IMR-90 (cell line): ENCODE results near the gene TSC22D4. TPM values are rescaled to one million over a fixed set of nuclear protein-coding genes. Genes with fewer than 3 reads are reported as not detected.

Experiments used
- ATAC-seq: fragments of 200-7000 bp; cut with Tn5 transposase; 2 replicates; pipeline ENCODE4 v1.9.1; 2020; ENCODE audit warnings: low read depth, mild to moderate bottlenecking, moderate library complexity
- BruUV-seq: library from RNA; stranded (reverse); fragments of 400-500 nt; replicated peaks from 2 replicates; lab custom pipeline; 2021; lab: Mats Ljungman, UMichigan
- CTCF ChIA-PET: fragments of 300-600 bp; formaldehyde crosslinking; extraction: SDS; loops from one replicate; lab custom pipeline; 2021; ENCODE audit warnings: antibody characterized with exemption; lab: Yijun Ruan, JAX
- POLR2A ChIA-PET: fragments of 300-600 bp; sonication (Branson Sonifier 250); formaldehyde crosslinking; loops from one replicate; lab custom pipeline; 2022; ENCODE audit warnings: antibody characterized with exemption; ENCODE audit not compliant: unreplicated experiment; lab: Charles Lee
- DNase-seq: peaks from one replicate; pipeline ENCODE4 v3.0.0; 2013
- H2AFZ ChIP-seq: replicated peaks from 2 replicates; pipeline ENCODE3; 2013; ENCODE audit warnings: low read length, mild to moderate bottlenecking; ENCODE audit not compliant: poor library complexity
- H2AK5ac ChIP-seq: 2 replicates; pipeline ENCODE4 v1.6.1; 2013; ENCODE audit warnings: low read depth, low read length, inconsistent platforms
- H2AK9ac ChIP-seq: replicated peaks from 2 replicates; pipeline ENCODE3; 2013; ENCODE audit warnings: mild to moderate bottlenecking, low read depth, low read length, moderate library complexity; ENCODE audit not compliant: poor library complexity
- H2BK120ac ChIP-seq: 2 replicates; pipeline ENCODE4 v1.6.1; 2013; ENCODE audit warnings: low read depth, low read length, inconsistent platforms
- H2BK15ac ChIP-seq: 3 replicates; pipeline ENCODE4 v1.6.1; 2013; ENCODE audit warnings: low read depth, low read length, inconsistent platforms
- H2BK20ac ChIP-seq: 2 replicates; pipeline ENCODE4 v1.6.1; 2013; ENCODE audit warnings: low read depth, mild to moderate bottlenecking, inconsistent platforms, low read length, moderate library complexity
- H2BK5ac ChIP-seq: 2 replicates; pipeline ENCODE4 v1.6.1; 2013; ENCODE audit warnings: mild to moderate bottlenecking, low read depth, low read length, inconsistent platforms; ENCODE audit not compliant: poor library complexity, severe bottlenecking
- H3K14ac ChIP-seq: replicated peaks from 2 replicates; pipeline ENCODE4 v1.6.1; 2013; ENCODE audit warnings: low read depth, low read length, inconsistent platforms
- H3K18ac ChIP-seq: 2 replicates; pipeline ENCODE4 v1.6.1; 2013; ENCODE audit warnings: low read depth, low read length, control low read depth
- H3K23ac ChIP-seq: 2 replicates; pipeline ENCODE4 v1.6.1; 2013; ENCODE audit warnings: low read depth, low read length, inconsistent platforms
- H3K27ac ChIP-seq: 2 replicates; pipeline ENCODE4 v1.5.1; 2013; ENCODE audit warnings: mild to moderate bottlenecking, control low read depth, low read length; ENCODE audit not compliant: insufficient read depth
- H3K27me3 ChIP-seq: 2 replicates; pipeline ENCODE4 v1.6.1; 2013; ENCODE audit warnings: low read length; ENCODE audit not compliant: control insufficient read depth, insufficient read depth
- H3K36me3 ChIP-seq: 2 replicates; pipeline ENCODE4 v1.6.1; 2013; ENCODE audit warnings: low read length, mixed read lengths; ENCODE audit not compliant: control insufficient read depth, insufficient read depth
- H3K4ac ChIP-seq: 2 replicates; pipeline ENCODE4 v1.6.1; 2013; ENCODE audit warnings: low read depth, low read length, inconsistent platforms
- H3K4me1 ChIP-seq: 2 replicates; pipeline ENCODE4 v1.6.1; 2013; ENCODE audit warnings: low read length, mixed read lengths; ENCODE audit not compliant: control insufficient read depth, insufficient read depth
- H3K4me2 ChIP-seq: 2 replicates; pipeline ENCODE4 v1.6.1; 2013; ENCODE audit warnings: low read depth, mild to moderate bottlenecking, control low read depth, low read length, moderate library complexity
- H3K4me3 ChIP-seq: 2 replicates; pipeline ENCODE4 v1.5.1; 2013; ENCODE audit warnings: low read depth, mild to moderate bottlenecking, control low read depth, low read length, moderate library complexity; ENCODE audit not compliant: insufficient read depth
- H3K56ac ChIP-seq: 2 replicates; pipeline ENCODE4 v1.6.1; 2013; ENCODE audit warnings: low read length, inconsistent platforms; ENCODE audit not compliant: insufficient read depth; ENCODE audit errors: extremely low read depth
- H3K79me1 ChIP-seq, 2 experiments: 2 replicates each; pipeline ENCODE4 v1.6.1; 2013; ENCODE audit warnings: low read length in 2 of 2, inconsistent platforms in 1 of 2, low read depth in 1 of 2
- H3K9ac ChIP-seq: 2 replicates; pipeline ENCODE4 v1.6.1; 2013; ENCODE audit warnings: low read depth, low read length, control low read depth
- H3K9me1 ChIP-seq: 2 replicates; pipeline ENCODE4 v1.6.1; 2013; ENCODE audit warnings: low read length, inconsistent platforms; ENCODE audit not compliant: insufficient read depth
- H3K9me3 ChIP-seq: 2 replicates; pipeline ENCODE4 v1.6.1; 2013; ENCODE audit warnings: low read length; ENCODE audit not compliant: control insufficient read depth, insufficient read depth
- H4K20me1 ChIP-seq: 2 replicates; pipeline ENCODE4 v1.6.1; 2013; ENCODE audit warnings: low read length, inconsistent platforms; ENCODE audit not compliant: insufficient read depth
- H4K5ac ChIP-seq: 2 replicates; pipeline ENCODE4 v1.6.1; 2013; ENCODE audit warnings: mild to moderate bottlenecking, low read depth, low read length, control low read depth
- H4K8ac ChIP-seq, 2 experiments: 2 replicates each; pipeline ENCODE4 v1.6.1; 2013; ENCODE audit warnings: low read depth in 2 of 2, low read length in 2 of 2, control low read depth in 1 of 2, inconsistent platforms in 1 of 2
- H4K91ac ChIP-seq: 2 replicates; pipeline ENCODE4 v1.6.1; 2013; ENCODE audit warnings: low read depth, low read length, inconsistent platforms; ENCODE audit not compliant: insufficient read depth
- BHLHE40 ChIP-seq: fragments of 150-350 bp; IDR thresholded peaks from 2 replicates; pipeline ENCODE4 v1.6.1; 2016; ENCODE audit warnings: mild to moderate bottlenecking, low read depth, low read length
- CEBPB ChIP-seq: IDR thresholded peaks from 2 replicates; pipeline ENCODE4 v1.6.1; 2012; ENCODE audit warnings: low read depth, low read length, improper control_type of control experiment
- CHD1 ChIP-seq: IDR thresholded peaks from 2 replicates; pipeline ENCODE4 v1.6.1; 2012; ENCODE audit warnings: low read depth, low read length, improper control_type of control experiment
- CTCF ChIP-seq: conservative IDR thresholded peaks from 2 replicates; pipeline ENCODE4 v1.5.1; 2012; ENCODE audit warnings: mild to moderate bottlenecking, low read depth, low read length, improper control_type of control experiment
- FOS ChIP-seq: fragments of 150-350 bp; IDR thresholded peaks from 2 replicates; pipeline ENCODE4 v1.6.1; 2016; ENCODE audit warnings: low read depth, low read length
- MAFK ChIP-seq: IDR thresholded peaks from 2 replicates; pipeline ENCODE4 v1.6.1; 2012; ENCODE audit warnings: low read depth, low read length, improper control_type of control experiment
- MAZ ChIP-seq: IDR thresholded peaks from 2 replicates; pipeline ENCODE4 v1.6.1; 2012; ENCODE audit warnings: low read depth, mild to moderate bottlenecking, low read length, improper control_type of control experiment, moderate library complexity, borderline replicate concordance
- MXI1 ChIP-seq: IDR thresholded peaks from 2 replicates; pipeline ENCODE4 v1.6.1; 2012; ENCODE audit warnings: low read depth, mild to moderate bottlenecking, low read length, moderate library complexity, borderline replicate concordance
- NFE2L2 ChIP-seq: fragments of 150-350 bp; IDR thresholded peaks from 2 replicates; pipeline ENCODE4 v1.6.1; 2016; ENCODE audit warnings: low read depth, mild to moderate bottlenecking, low read length
- POLR2A ChIP-seq: IDR thresholded peaks from 2 replicates; pipeline ENCODE4 v1.6.1; 2012; ENCODE audit warnings: mild to moderate bottlenecking, low read depth, low read length
- RAD21 ChIP-seq: IDR thresholded peaks from 2 replicates; pipeline ENCODE4 v1.6.1; 2012; ENCODE audit warnings: low read length, improper control_type of control experiment
- RCOR1 ChIP-seq: IDR thresholded peaks from 2 replicates; pipeline ENCODE4 v1.6.1; 2012; ENCODE audit warnings: mild to moderate bottlenecking, low read length, improper control_type of control experiment; ENCODE audit not compliant: insufficient replicate concordance
- RFX5 ChIP-seq: IDR thresholded peaks from 2 replicates; pipeline ENCODE4 v1.8.0; 2012; ENCODE audit warnings: low read depth, mild to moderate bottlenecking, low read length, moderate library complexity
- SMC3 ChIP-seq: fragments of 150-350 bp; IDR thresholded peaks from 2 replicates; pipeline ENCODE4 v1.6.1; 2016; ENCODE audit warnings: low read depth, mild to moderate bottlenecking, antibody characterized with exemption, low read length, moderate library complexity
- WGBS, 2 experiments: methylation state at CpG; one replicate each; pipeline versions ENCODE4 v1.1.5 to v1.1.7; 2013; ENCODE audit warnings: missing lambda C conversion rate in 2 of 2; ENCODE audit not compliant: insufficient read length in 1 of 2; ENCODE audit errors: extremely low coverage in 2 of 2; 5-methylcytosine and 5-hydroxymethylcytosine counted together
- dilution Hi-C: fragments of 300-500 bp; cut with HindIII; formaldehyde crosslinking; loops from one replicate; pipeline ENCODE4 v1.14.3; 2018; ENCODE audit warnings: low sequenced_read_pairs; ENCODE audit not compliant: unreplicated experiment
- in situ Hi-C: fragments of 300-500 bp; cut with MboI; formaldehyde crosslinking; loops from 3 replicates; pipeline ENCODE4 v1.14.3; 2019; ENCODE audit warnings: low sequenced_read_pairs, inconsistent platforms, mixed read lengths
- intact Hi-C: fragments of 100-400 bp; cut with micrococcal nuclease; formaldehyde crosslinking; loops from 2 replicates; pipeline ENCODE4 v1.10.0; 2022
- polyA plus RNA-seq, 3 experiments: library from polyadenylated mRNA; depleted of rRNA; stranded (reverse); fragments of >200 nt; gene quantifications; 2 replicates each; pipeline ENCODE4 v1.2.3, GENCODE V29; 2012; ENCODE audit warnings: low replicate concordance in 1 of 3
- total RNA-seq: library from RNA; depleted of rRNA; stranded (reverse); fragments of >200 nt; gene quantifications from 2 replicates; pipeline ENCODE4 v1.2.3, GENCODE V29; 2012
- TF ChIP-seq, protein P1 (sequence below): fragments of 150-350 bp; IDR thresholded peaks from 2 replicates; pipeline ENCODE4 v1.6.1; 2016; ENCODE audit warnings: low read depth, mild to moderate bottlenecking, low read length, moderate library complexity, borderline replicate concordance
- TF ChIP-seq, protein P2 (sequence below): fragments of 150-350 bp; IDR thresholded peaks from 2 replicates; pipeline ENCODE4 v1.6.1; 2017; ENCODE audit warnings: mild to moderate bottlenecking, antibody characterized with exemption, low read length, low read depth

Gene TSC22D4
- total and polyA plus RNA-seq, 2 of the 4 experiments (the other 2 are of a cell fraction): 9.3 to 29.9 TPM

- Histone ChIP-seq H3K36me3 (no peaks in the 10 kb centered on the region), H3K14ac (no peak overlapping the region), H3K9me1 (peaks cover 9% of the 10 kb centered on the region), H3K27ac (no peak overlapping the region), H4K8ac (no peak overlapping the region), H3K9me3 (no peaks in the 10 kb centered on the region), H3K23ac (no peak overlapping the region), H2AK9ac (no peak overlapping the region), H2BK120ac (no peak overlapping the region), H2BK20ac (0 out of 2 replicates have a peak overlapping the region, but pooled peaks have one; percentile 10), H3K4me3 (no peak overlapping the region), H2BK15ac (no peak overlapping the region; the same call in 2 of the 3 replicates), H3K56ac (no peak overlapping the region), H3K27me3 (peaks cover 4% of the 10 kb centered on the region), H2AFZ (no peak overlapping the region), H3K4ac (no peak overlapping the region), H4K5ac (no peak overlapping the region), H2BK5ac (no peak overlapping the region), H3K79me1 (no peaks in the 10 kb centered on the region), H3K4me1 (peaks cover 7% of the 10 kb centered on the region), H4K20me1 (no peaks in the 10 kb centered on the region), H3K9ac (no peak overlapping the region), H3K4me2 (no peak overlapping the region), H2AK5ac (peak overlapping the region; percentile 3; the same call in 1 of the 2 replicates), H4K91ac (no peak overlapping the region), H3K18ac (no peak overlapping the region)
- dilution Hi-C loops (no loop called here), in situ Hi-C loops (no loop called here), intact Hi-C loops (no loop called here)
- BruUV-seq: no TSS peak
- no CpG with 5 or more reads among the region's 2 CpGs for WGBS, 2 experiments
- CTCF ChIA-PET: no interaction called here
- POLR2A ChIA-PET: no interaction called here
- no peak for ATAC-seq
- DNase-seq: no peak
- no peak for TF ChIP-seq CEBPB
- TF ChIP-seq FOS: no peak
- TF ChIP-seq RAD21: no peak
- TF ChIP-seq MAZ: no peak
- no peak for TF ChIP-seq CHD1
- TF ChIP-seq, protein P1, sequence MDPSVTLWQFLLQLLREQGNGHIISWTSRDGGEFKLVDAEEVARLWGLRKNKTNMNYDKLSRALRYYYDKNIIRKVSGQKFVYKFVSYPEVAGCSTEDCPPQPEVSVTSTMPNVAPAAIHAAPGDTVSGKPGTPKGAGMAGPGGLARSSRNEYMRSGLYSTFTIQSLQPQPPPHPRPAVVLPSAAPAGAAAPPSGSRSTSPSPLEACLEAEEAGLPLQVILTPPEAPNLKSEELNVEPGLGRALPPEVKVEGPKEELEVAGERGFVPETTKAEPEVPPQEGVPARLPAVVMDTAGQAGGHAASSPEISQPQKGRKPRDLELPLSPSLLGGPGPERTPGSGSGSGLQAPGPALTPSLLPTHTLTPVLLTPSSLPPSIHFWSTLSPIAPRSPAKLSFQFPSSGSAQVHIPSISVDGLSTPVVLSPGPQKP: no peak
- no peak for TF ChIP-seq SMC3
- no peak for TF ChIP-seq CTCF
- TF ChIP-seq RFX5: no peak
- TF ChIP-seq MAFK: no peak
- TF ChIP-seq, protein P2, sequence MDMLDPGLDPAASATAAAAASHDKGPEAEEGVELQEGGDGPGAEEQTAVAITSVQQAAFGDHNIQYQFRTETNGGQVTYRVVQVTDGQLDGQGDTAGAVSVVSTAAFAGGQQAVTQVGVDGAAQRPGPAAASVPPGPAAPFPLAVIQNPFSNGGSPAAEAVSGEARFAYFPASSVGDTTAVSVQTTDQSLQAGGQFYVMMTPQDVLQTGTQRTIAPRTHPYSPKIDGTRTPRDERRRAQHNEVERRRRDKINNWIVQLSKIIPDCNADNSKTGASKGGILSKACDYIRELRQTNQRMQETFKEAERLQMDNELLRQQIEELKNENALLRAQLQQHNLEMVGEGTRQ: no peak
- TF ChIP-seq BHLHE40: no peak
- TF ChIP-seq POLR2A: no peak
- TF ChIP-seq RCOR1: no peak
- TF ChIP-seq NFE2L2: no peak
- TF ChIP-seq MXI1: no peak
Measured at GRCh38 chr7:100517305-100517704, 38.3 kb upstream of the TSC22D4 start.
